GM19328 (cell line): ENCODE measurements around the gene HNRNPAB.
"Not testable (repeated sequence)": the region's sequence is repeated elsewhere in the genome, so short reads cannot be mapped to it uniquely, and the experiment has no call there.

Source experiments
- ATAC-seq: cut with Tn5 transposase; IDR thresholded peaks from one replicate; pipeline ENCODE4 v1.9.1; 2021; ENCODE audit warnings: mild to moderate bottlenecking, moderate library complexity; ENCODE audit not compliant: unreplicated experiment

HNRNPAB gene

GRCh38 chr5:178241231-178241663 lies 36.9 kb downstream of the HNRNPAB start:
- no peak for ATAC-seq

GRCh38 chr5:178241688-178242231 lies 37.4 kb downstream of the HNRNPAB start:
- ATAC-seq: no peak

GRCh38 chr5:178242416-178242815 lies 38.1 kb downstream of the HNRNPAB start:
- ATAC-seq: no peak

DNA sequence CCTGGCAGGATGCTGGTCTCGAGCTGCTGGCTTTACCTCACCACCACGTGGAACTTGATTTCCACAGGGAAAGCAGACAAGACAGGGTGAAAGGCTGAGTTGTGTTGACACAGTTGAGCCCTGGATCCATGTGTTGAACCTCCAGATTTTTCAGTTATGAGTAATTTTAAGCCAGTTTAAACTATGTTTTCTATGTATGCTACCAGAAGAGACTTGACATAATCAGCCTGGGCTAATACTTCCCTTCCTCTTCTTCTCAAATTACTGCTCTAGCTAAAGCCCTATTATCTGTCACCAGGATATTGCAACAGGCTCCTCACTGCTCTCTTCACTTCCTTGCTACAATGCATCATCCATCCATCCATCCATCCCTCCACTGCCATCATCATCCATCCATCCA lies 40.2 kb downstream of the HNRNPAB start:
- ATAC-seq: no peak

DNA sequence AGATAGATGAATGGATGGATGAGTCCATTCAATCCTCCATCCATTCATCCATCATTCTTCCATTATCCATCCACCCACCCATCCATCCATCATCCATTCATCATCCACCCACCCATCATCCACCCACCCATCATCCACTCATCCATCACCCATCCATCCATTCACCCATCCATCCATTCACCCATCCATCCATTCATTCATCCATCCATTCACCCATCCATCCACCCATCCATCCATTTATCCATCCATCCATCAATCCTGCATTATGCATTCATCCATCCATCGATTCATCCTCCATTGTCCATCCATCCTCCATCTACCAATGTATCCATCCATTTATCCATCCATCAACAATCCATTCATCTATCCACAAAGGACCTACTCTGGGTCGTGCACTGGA lies 41.1 kb downstream of the HNRNPAB start:
- ATAC-seq: no peak

GRCh38 chr5:178246624-178247279 lies 42.4 kb downstream of the HNRNPAB start:
- ATAC-seq: no peak

- ATAC-seq: no peak
Observed at GRCh38 chr5:178247481-178248456, 43.4 kb downstream of the HNRNPAB start.

DNA sequence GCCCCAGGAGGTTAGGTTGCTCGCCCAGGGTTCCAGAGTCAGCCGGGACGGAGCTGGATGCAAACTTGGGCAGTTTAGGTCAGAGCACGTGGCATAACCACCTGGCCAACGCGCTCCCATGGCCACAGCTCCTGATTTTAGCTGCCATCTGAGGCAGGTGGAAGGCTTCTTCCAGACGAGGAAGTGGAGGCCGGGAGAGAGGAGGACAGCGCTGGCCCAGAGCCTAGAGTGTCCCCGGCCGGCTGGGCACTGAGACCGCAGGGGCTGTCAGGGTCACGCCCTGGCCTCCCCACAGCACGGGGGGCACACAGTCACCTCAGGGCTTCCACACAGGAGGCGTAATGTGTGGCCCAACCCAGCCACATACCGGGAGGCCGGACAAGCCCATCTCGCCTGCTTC lies 44.4 kb downstream of the HNRNPAB start:
- no peak for ATAC-seq

DNA sequence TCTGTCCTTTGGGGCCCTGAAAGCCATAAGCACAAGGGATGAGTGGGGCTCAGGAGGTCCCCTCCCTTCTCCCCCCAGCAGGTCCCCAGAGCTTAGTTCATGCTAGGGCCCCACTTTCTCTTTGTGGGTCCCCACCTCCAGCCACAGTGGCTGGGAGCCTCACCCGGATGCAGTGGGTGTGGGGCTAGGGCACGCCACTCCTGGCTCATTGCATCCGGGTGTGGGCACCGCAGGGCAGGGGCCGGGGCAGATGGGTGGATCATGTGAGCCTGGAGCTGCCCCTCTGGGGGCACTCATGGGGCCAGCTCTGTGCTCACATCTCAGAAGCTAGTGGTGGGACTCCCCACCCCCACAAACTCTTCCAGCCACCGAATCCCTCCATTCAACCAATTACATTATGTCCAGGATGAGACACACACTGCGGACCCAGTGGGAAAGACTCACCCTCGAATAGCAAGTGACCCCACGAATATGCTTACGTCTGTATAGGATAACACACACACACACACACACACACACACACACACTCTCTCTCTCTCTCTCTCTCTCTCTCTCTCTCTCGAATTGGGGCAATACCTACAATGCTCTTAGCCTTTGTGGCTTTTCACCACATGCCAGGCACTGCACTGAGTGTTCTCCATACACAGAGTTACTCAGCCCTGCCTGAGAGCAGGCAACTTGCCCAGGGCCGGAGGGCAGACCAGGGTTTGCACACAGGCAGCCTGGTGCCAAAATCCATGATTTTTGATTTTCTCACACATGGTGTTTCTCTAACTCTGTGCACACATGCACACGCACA lies 45.1 kb downstream of the HNRNPAB start:
- ATAC-seq: no peak

DNA sequence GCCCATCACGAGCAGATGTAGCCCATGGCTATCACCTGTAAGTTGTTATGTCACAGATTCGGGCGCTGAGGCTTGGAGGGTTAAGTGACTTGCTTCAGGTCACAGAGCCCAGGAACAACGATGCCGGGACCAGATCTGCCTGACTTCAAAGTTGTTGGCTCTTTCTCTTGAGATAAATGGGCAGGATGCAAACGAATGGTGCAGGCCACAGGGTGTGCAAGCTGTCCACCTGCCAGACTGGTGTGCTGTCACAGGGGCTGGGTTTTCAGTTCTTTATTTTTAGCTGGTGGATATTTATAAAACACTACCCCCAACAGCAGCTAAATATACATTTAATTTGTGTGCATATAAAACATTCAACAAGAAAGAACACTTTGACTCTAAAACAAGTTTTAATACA lies 45.9 kb downstream of the HNRNPAB start:
- ATAC-seq: no peak

DNA sequence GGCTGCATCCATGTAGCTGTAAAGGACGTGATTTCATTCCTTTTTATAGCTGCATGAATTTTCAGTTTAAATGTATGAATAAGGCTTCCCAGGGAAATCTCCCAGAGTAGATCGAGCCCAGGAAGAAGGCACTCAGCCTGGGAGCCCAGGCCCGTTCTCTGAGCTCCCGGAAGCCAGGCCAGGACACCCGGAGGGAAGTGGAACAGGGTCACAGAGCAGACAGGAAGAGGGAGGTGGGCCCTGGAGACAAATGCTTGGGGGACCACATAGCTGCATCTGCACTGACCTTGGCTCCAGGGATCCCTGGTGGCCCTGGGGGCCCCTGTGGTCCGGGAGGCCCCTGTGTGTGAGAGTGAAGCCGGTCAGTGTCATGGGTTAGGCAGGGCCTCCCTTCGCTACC lies 47.9 kb downstream of the HNRNPAB start:
- no peak for ATAC-seq

GRCh38 chr5:178253632-178254031 lies 49.3 kb downstream of the HNRNPAB start:
- ATAC-seq: not testable (repeated sequence)

DNA sequence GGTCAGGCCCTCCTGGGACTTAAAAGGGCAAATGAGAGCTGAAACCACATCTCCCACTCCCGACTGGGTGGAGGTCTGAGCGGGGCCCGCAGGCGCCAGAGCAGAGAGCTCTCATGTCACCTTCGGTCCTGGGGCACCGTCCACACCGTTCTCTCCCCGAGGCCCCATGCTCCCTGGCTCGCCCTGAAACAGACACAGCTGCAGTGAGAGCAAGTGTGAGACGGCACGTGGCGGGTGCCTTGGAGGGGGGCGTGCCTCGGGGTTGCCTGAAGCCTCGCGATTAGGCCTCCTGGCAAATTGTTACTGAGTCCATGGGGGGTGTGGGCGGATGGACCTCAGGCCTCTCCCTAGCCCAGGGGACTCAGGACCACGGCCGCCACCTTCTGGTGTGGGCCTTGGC lies 52.4 kb downstream of the HNRNPAB start:
- ATAC-seq: no peak

DNA sequence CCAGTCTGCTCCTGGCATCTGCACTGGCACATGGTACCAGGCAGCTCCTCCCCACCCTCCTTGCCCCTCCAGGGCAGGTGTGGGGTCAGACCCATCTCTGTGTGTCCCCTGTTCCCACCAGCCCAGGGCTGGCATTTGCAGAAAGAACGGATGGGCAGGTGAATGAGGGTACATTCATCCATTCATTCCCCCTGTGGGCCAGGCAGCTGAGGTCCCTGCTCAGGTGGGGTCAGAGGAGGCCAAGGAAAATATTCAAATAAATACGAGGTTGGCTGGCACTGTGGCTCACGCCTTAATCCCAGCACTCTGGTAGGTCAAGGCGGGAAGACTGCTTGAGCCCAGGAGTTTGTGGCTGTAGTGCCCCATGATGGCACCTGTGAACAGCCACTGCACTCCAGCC lies 53.3 kb downstream of the HNRNPAB start:
- ATAC-seq: no peak

DNA sequence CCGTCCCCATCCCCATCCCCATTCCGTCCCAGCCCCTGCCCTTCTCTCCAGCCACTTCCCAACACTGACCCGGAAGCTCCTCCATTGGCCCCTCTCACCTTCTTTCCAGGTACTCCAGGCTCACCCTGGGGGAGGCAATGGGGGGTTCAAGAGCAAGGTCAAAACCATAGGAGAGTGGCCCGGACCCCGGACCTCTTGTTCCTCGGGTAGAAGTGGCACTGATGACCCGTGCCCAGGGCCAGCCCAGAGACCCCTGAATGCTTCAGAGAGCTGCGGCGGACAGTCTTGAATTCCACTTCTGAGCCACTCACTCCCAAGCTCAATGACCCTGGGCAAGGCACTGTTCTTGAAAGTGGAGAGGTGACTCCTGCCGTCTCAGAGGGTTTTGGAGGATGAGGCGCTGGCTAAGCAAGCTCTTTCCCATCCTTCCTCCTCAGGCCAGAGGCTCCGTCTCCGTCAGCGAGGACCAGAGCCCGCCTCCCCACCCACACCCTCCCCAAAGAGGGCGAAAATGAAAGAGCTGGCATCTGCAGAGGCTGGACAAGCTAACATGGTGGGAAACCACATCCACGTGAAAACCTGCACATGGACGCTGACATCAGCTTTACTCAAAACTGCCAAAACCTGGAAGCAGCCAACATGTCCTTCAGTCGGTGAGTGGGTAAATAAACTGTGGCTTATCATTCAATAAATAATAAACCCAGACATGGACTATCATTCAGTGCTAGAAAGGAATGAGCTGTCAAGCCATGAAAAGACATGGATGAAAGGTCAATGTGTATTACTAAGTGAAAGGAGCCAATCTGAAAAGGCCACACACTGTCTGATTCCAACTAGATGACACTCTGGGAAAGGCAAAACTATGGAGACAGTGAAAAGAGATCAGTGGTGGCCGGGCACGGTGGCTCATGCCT lies 55.5 kb downstream of the HNRNPAB start:
- ATAC-seq: no peak
